ENCODE data around the gene IWS1.

DNA sequence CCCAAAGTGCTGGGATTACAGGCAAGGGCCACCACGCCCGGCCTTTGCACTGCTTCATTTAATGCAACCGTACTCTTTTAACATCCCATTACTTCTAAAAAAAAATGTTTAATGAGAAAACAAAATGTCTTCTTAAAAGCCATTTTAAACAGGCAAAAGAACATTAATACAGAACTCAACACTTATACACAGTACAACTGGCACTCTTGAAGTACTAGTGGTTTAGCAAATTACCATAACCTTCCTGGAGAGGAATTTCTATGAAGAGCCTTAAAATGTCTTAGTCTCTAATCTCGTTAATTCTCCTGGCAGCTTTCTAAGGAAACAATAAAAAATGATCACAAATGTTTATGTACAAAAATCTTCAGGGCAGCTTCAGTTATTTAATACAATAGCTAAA, 5.9 kb downstream of the IWS1 start:
- TF ChIP-seq, protein P1, sequence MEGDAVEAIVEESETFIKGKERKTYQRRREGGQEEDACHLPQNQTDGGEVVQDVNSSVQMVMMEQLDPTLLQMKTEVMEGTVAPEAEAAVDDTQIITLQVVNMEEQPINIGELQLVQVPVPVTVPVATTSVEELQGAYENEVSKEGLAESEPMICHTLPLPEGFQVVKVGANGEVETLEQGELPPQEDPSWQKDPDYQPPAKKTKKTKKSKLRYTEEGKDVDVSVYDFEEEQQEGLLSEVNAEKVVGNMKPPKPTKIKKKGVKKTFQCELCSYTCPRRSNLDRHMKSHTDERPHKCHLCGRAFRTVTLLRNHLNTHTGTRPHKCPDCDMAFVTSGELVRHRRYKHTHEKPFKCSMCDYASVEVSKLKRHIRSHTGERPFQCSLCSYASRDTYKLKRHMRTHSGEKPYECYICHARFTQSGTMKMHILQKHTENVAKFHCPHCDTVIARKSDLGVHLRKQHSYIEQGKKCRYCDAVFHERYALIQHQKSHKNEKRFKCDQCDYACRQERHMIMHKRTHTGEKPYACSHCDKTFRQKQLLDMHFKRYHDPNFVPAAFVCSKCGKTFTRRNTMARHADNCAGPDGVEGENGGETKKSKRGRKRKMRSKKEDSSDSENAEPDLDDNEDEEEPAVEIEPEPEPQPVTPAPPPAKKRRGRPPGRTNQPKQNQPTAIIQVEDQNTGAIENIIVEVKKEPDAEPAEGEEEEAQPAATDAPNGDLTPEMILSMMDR (IDR thresholded peaks at IDR 0.05; ENCODE audit: insufficient read depth, low read length, poor library complexity, severe bottlenecking): no peak
- no peak for TF ChIP-seq EZH2phosphoT487 (conservative IDR thresholded peaks at IDR 0.05; ENCODE audit: low read length)
